ENCODE data around the gene IGF2BP2. TPM values are rescaled to one million over a fixed set of nuclear protein-coding genes. Genes with fewer than 3 reads are reported as not detected.

Gene IGF2BP2
- total RNA-seq, 1 experiment from 2014 or later, result 97.8 TPM

- in situ Hi-C loops (cut with HindIII; ENCODE audit: low pct_unique_long_range_greater_than_20kb, low sequenced_read_pairs) (no loop called here), intact Hi-C loops (cut with micrococcal nuclease; ENCODE audit: unreplicated experiment) (no loop called here)
- Histone ChIP-seq H3K9me3 (ENCODE audit: control insufficient read depth, insufficient read depth, low read depth, low read length) (no peaks in the 10 kb centered on the region), H3K27ac (ENCODE audit: low read length) (no peak overlapping the region), H3K4me1 (ENCODE audit: control insufficient read depth, insufficient read depth, low read length) (no peaks in the 10 kb centered on the region), H3K4me3 (ENCODE audit: low read depth in 2 of 2, low read length in 2 of 2) (no peak overlapping the region), H3K27me3 (ENCODE audit: control insufficient read depth, insufficient read depth, low read length) (no peaks in the 10 kb centered on the region), H3K36me3 (ENCODE audit: control insufficient read depth, insufficient read depth, low read length) (peaks cover 5% of the 10 kb centered on the region; the same call in 1 of the 2 replicates)
- no peak for TF ChIP-seq CTCF (IDR thresholded peaks at IDR 0.05)
- TF ChIP-seq SIN3A (IDR thresholded peaks at IDR 0.05; ENCODE audit: borderline replicate concordance, insufficient read depth, low read depth, low read length), result no peak
- TF ChIP-seq POLR2AphosphoS5 (IDR thresholded peaks at IDR 0.05; ENCODE audit: low read depth, low read length), result no peak
- TF ChIP-seq TCF7L2 (IDR thresholded peaks at IDR 0.05; ENCODE audit: low read depth, low read length), result no peak
- ATAC-seq (no peak), DNase-seq (ENCODE audit: low read depth, low spot score) (no peak)
- ChIA-PET CTCF (no interaction called here), POLR2A (no interaction called here)
- no TSS peak for BruUV-seq (replicated peaks)
Observed at GRCh38 chr3:185605566-185605965, 219.3 kb downstream of the IGF2BP2 start.

GRCh38 chr3:185595526-185595925, 229.3 kb downstream of the IGF2BP2 start:
- H3K9me3 ChIP-seq (ENCODE audit: control insufficient read depth, insufficient read depth, low read depth, low read length), result no peaks in the 10 kb centered on the region
- no peak for DNase-seq (ENCODE audit: low read depth, low spot score)
- ATAC-seq, result no peak
- no TSS peak for BruUV-seq (replicated peaks)
- TF ChIP-seq REST (IDR thresholded peaks at IDR 0.05; ENCODE audit: insufficient read depth in 1 of 2, low read depth in 2 of 2, low read length in 1 of 2) (no peak), TCF7L2 (IDR thresholded peaks at IDR 0.05; ENCODE audit: low read depth, low read length) (no peak), POLR2AphosphoS5 (IDR thresholded peaks at IDR 0.05; ENCODE audit: low read depth, low read length) (no peak), CTCF (IDR thresholded peaks at IDR 0.05) (no peak)
- no peak overlapping the region for H3K27ac ChIP-seq (ENCODE audit: low read length)
- in situ Hi-C loops (cut with HindIII; ENCODE audit: low pct_unique_long_range_greater_than_20kb, low sequenced_read_pairs), result no loop called here
- intact Hi-C loops (cut with micrococcal nuclease; ENCODE audit: unreplicated experiment), result no loop called here
- ChIA-PET POLR2A (no interaction called here), CTCF (interaction anchor here (0.7 kb wide), 1 partner anchor 127 kb away, joined by 7 read pairs; no protein-coding TSS in a partner anchor)
- no peaks in the 10 kb centered on the region for H3K27me3 ChIP-seq (ENCODE audit: control insufficient read depth, insufficient read depth, low read length)
- H3K4me3 ChIP-seq (ENCODE audit: low read depth in 2 of 2, low read length in 2 of 2), result no peak overlapping the region
- H3K4me1 ChIP-seq (ENCODE audit: control insufficient read depth, insufficient read depth, low read length), result no peaks in the 10 kb centered on the region
- no peaks in the 10 kb centered on the region for H3K36me3 ChIP-seq (ENCODE audit: control insufficient read depth, insufficient read depth, low read length)
